HepG2 (cell line): Measurements from ENCODE around the gene MYRIP. TPM values are rescaled to one million over a fixed set of nuclear protein-coding genes. Genes with fewer than 3 reads are reported as not detected.

Source experiments
- ARNT2 ChIP-seq: sonication (generic); formaldehyde crosslinking; IDR thresholded peaks from 2 replicates; pipeline ENCODE4 v1.8.0; 2022; ENCODE audit warnings: mild to moderate bottlenecking, low read depth, missing genetic modification reagents, moderate library complexity
- CAMTA2 ChIP-seq: sonication (generic); formaldehyde crosslinking; IDR thresholded peaks from 2 replicates; pipeline ENCODE4 v1.4.0; 2020; ENCODE audit warnings: mild to moderate bottlenecking, missing genetic modification reagents, borderline replicate concordance
- EZH2 ChIP-seq: conservative IDR thresholded peaks from 2 replicates; pipeline ENCODE4 v1.6.1; 2012; ENCODE audit warnings: mild to moderate bottlenecking, low read depth, low read length, moderate library complexity
- JUN ChIP-seq: sonication (generic); formaldehyde crosslinking; IDR thresholded peaks from 2 replicates; pipeline ENCODE4 v1.4.0; 2020; ENCODE audit warnings: mild to moderate bottlenecking, missing genetic modification reagents
- KDM5B ChIP-seq: sonication (generic); formaldehyde crosslinking; IDR thresholded peaks from 2 replicates; pipeline ENCODE4 v1.4.0; 2020; ENCODE audit warnings: missing genetic modification reagents, mild to moderate bottlenecking, borderline replicate concordance
- MNT ChIP-seq: fragments of 450-650 bp; IDR thresholded peaks from 2 replicates; pipeline ENCODE4 v1.6.1; 2016
- NR1H2 ChIP-seq: sonication (generic); formaldehyde crosslinking; IDR thresholded peaks from 2 replicates; pipeline ENCODE4 v1.8.1; 2022; ENCODE audit warnings: low read depth, missing genetic modification reagents, borderline replicate concordance
- SMAD9 ChIP-seq: sonication (generic); formaldehyde crosslinking; IDR thresholded peaks from 2 replicates; pipeline ENCODE4 v1.5.1; 2020; ENCODE audit warnings: mild to moderate bottlenecking, missing genetic modification reagents
- SOX5 ChIP-seq: IDR thresholded peaks from 2 replicates; pipeline ENCODE4 v1.6.1; 2016; ENCODE audit warnings: borderline replicate concordance
- SOX6 ChIP-seq, 2 experiments: fragments of 450-650 bp in 1 of 2; sonication (generic) in 1 of 2; formaldehyde crosslinking in 1 of 2; IDR thresholded peaks; 2 replicates each; pipeline versions ENCODE4 v1.4.0 to v1.6.1; 2017 to 2020; ENCODE audit warnings: antibody characterized with exemption in 1 of 2, mild to moderate bottlenecking in 1 of 2, missing genetic modification reagents in 1 of 2
- THAP7 ChIP-seq: sonication (generic); formaldehyde crosslinking; IDR thresholded peaks from 2 replicates; pipeline ENCODE4 v1.8.1; 2023; ENCODE audit warnings: mild to moderate bottlenecking, missing genetic modification reagents
- TMF1 ChIP-seq: sonication (generic); formaldehyde crosslinking; IDR thresholded peaks from 2 replicates; pipeline ENCODE4 v1.8.1; 2022; ENCODE audit warnings: low read depth, missing genetic modification reagents
- ZMYM3 ChIP-seq: sonication (generic); formaldehyde crosslinking; IDR thresholded peaks from 2 replicates; pipeline ENCODE4 v1.5.1; 2020; ENCODE audit warnings: mild to moderate bottlenecking, missing genetic modification reagents
- ZNF124 ChIP-seq: sonication (generic); formaldehyde crosslinking; IDR thresholded peaks from 2 replicates; pipeline ENCODE4 v1.4.0; 2020; ENCODE audit warnings: missing genetic modification reagents
- ZNF18 ChIP-seq: sonication (generic); formaldehyde crosslinking; IDR thresholded peaks from 2 replicates; pipeline ENCODE4 v1.8.0; 2022; ENCODE audit warnings: mild to moderate bottlenecking, missing genetic modification reagents; ENCODE audit not compliant: insufficient replicate concordance
- ZNF235 ChIP-seq: sonication (generic); formaldehyde crosslinking; IDR thresholded peaks from 2 replicates; pipeline ENCODE4 v1.8.1; 2023; ENCODE audit warnings: mild to moderate bottlenecking, missing genetic modification reagents, borderline replicate concordance
- ZNF3 ChIP-seq: IDR thresholded peaks from 2 replicates; pipeline ENCODE4 v1.7.0; 2017; ENCODE audit warnings: inconsistent platforms
- ZNF367 ChIP-seq: sonication (generic); formaldehyde crosslinking; IDR thresholded peaks from 2 replicates; pipeline ENCODE4 v1.4.0; 2020; ENCODE audit warnings: missing genetic modification reagents, borderline replicate concordance
- ZNF383 ChIP-seq: sonication (generic); formaldehyde crosslinking; IDR thresholded peaks from 2 replicates; pipeline ENCODE4 v1.4.0; 2020; ENCODE audit warnings: missing genetic modification reagents, mild to moderate bottlenecking, borderline replicate concordance
- ZNF564 ChIP-seq: sonication (generic); formaldehyde crosslinking; IDR thresholded peaks from 2 replicates; pipeline ENCODE4 v1.8.1; 2023; ENCODE audit warnings: mild to moderate bottlenecking, missing genetic modification reagents
- ZNF598 ChIP-seq: sonication (generic); formaldehyde crosslinking; IDR thresholded peaks from 2 replicates; pipeline ENCODE4 v1.5.1; 2020; ENCODE audit warnings: mild to moderate bottlenecking, missing genetic modification reagents, borderline replicate concordance
- ZNF782 ChIP-seq: sonication (generic); formaldehyde crosslinking; IDR thresholded peaks from 2 replicates; pipeline ENCODE4 v1.4.0; 2020; ENCODE audit warnings: missing genetic modification reagents, mild to moderate bottlenecking, borderline replicate concordance
- ZNF816 ChIP-seq: sonication (generic); formaldehyde crosslinking; IDR thresholded peaks from 2 replicates; pipeline ENCODE4 v1.8.0; 2022; ENCODE audit warnings: missing genetic modification reagents, mild to moderate bottlenecking, borderline replicate concordance
- polyA plus RNA-seq, 8 experiments: library from polyadenylated mRNA; depleted of rRNA in 3 of 8; stranded (reverse) in 7 of 8; unstranded in 1 of 8; fragments of >200 nt; fragmentation: Illumina TruSeq in 4 of 8; extraction: Trizol in 4 of 8; gene quantifications; 2 replicates each; pipeline versions ENCODE4 v1.2.1 to v1.2.3, GENCODE V29; 2011 to 2016; ENCODE audit warnings: low read depth in 4 of 8, missing spikeins in 1 of 8, mixed read lengths in 1 of 8; ENCODE audit not compliant: insufficient read depth in 1 of 8
- total RNA-seq, 5 experiments: library from RNA; depleted of rRNA; stranded (reverse); fragments of >200 nt; fragmentation: Illumina TruSeq; extraction: Trizol; gene quantifications; 2 replicates each; pipeline ENCODE4 v1.2.3, GENCODE V29; 2016; ENCODE audit warnings: low read depth in 1 of 5
- TF ChIP-seq, protein P1 (sequence below): sonication (generic); formaldehyde crosslinking; IDR thresholded peaks from 2 replicates; pipeline ENCODE4 v1.5.0; 2020; ENCODE audit warnings: mild to moderate bottlenecking, missing genetic modification reagents

Gene MYRIP
- total and polyA plus RNA-seq, 2 of the 13 experiments (the other 11 are each of a cell fraction or from before 2014, with no cell fraction given), result 0.64 to 0.84 TPM

DNA sequence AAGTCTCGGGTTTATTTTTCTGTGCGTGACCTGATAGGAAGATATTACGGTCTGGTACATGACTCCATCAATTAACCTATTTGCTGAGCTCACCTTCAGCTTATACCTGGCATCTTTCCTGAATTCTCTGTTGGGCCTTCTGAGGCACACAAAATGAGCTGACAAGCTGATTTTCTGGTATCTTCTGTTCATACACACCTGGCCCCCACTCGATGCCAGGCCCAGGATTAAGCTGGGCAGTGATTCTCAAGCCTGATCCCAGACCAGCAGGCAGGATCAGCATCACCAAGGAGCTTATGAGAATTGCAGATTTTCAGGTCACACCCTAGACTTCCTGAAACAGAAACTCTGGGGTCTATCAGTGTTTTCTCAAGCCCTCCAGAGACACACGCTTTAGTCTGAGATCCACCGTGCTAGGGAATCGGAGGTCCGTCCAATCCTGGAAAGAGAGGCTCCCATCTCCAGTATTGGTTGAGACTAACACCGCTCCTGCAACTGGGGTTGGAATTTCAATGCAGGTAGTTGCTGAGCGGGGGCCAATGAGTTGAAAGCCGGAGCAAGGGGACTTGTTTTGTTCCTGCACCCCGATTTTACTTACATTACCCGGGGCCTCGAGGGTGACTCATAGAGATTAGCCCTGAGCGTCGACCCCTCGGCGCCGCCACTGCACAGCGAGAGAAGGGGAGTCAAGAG, 499.5 kb downstream of the MYRIP start (continued):
- TF ChIP-seq ZNF18 (CRISPR knock-in tag), result peak; percentile 15
- TF ChIP-seq CAMTA2 (CRISPR knock-in tag), result 0 out of 2 replicates have a peak, but pooled peaks have one; percentile 58
- no peak for TF ChIP-seq MNT
- TF ChIP-seq SOX6 (IDR thresholded peaks at IDR 0.05), result no peak
- no peak for TF ChIP-seq SOX6 (CRISPR knock-in tag; IDR thresholded peaks at IDR 0.05)
- TF ChIP-seq ZNF235 (CRISPR knock-in tag), result no peak
- peak; percentile 67 for TF ChIP-seq ZMYM3 (CRISPR knock-in tag)
- no peak for TF ChIP-seq TMF1 (CRISPR knock-in tag)
- TF ChIP-seq ZNF124 (CRISPR knock-in tag), result 0 out of 2 replicates have a peak, but pooled peaks have one; percentile 1
- TF ChIP-seq ZNF383 (CRISPR knock-in tag), result 0 out of 2 replicates have a peak, but pooled peaks have one; percentile 13
- TF ChIP-seq SMAD9, result 0 out of 2 replicates have a peak, but pooled peaks have one; percentile 48
- TF ChIP-seq ZNF564 (CRISPR knock-in tag), result no peak
- no peak for TF ChIP-seq ZNF816
- peak; percentile 77; the same call in 1 of the 2 replicates for TF ChIP-seq ZNF598 (CRISPR knock-in tag)
- TF ChIP-seq THAP7 (CRISPR knock-in tag), result no peak
- peak; percentile 36; the same call in 1 of the 2 replicates for TF ChIP-seq ZNF3 (CRISPR knock-in tag)
- 0 out of 2 replicates have a peak, but pooled peaks have one; percentile 18 for TF ChIP-seq JUN (CRISPR knock-in tag)
- TF ChIP-seq EZH2, result no peak
- 0 out of 2 replicates have a peak, but pooled peaks have one; percentile 51 for TF ChIP-seq ZNF782 (CRISPR knock-in tag)
- peak; percentile 16; the same call in 1 of the 2 replicates for TF ChIP-seq ARNT2 (CRISPR knock-in tag)
- TF ChIP-seq, protein P1, sequence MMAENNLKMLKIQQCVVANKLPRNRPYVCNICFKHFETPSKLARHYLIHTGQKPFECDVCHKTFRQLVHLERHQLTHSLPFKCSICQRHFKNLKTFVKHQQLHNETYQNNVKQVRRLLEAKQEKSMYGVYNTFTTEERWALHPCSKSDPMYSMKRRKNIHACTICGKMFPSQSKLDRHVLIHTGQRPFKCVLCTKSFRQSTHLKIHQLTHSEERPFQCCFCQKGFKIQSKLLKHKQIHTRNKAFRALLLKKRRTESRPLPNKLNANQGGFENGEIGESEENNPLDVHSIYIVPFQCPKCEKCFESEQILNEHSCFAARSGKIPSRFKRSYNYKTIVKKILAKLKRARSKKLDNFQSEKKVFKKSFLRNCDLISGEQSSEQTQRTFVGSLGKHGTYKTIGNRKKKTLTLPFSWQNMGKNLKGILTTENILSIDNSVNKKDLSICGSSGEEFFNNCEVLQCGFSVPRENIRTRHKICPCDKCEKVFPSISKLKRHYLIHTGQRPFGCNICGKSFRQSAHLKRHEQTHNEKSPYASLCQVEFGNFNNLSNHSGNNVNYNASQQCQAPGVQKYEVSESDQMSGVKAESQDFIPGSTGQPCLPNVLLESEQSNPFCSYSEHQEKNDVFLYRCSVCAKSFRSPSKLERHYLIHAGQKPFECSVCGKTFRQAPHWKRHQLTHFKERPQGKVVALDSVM (CRISPR knock-in tag), result 0 out of 2 replicates have a peak, but pooled peaks have one; percentile 20
- no peak for TF ChIP-seq NR1H2
- no peak for TF ChIP-seq KDM5B (CRISPR knock-in tag)
- TF ChIP-seq ZNF367, result no peak
- no peak for TF ChIP-seq SOX5 (CRISPR knock-in tag)
